ENCODE measurements around the gene TBCD. TPM values are rescaled to one million over a fixed set of nuclear protein-coding genes. Genes with fewer than 3 reads are reported as not detected.

Gene TBCD
- total and polyA plus RNA-seq, 9 of the 15 experiments (the other 6 are each of a cell fraction or from before 2014, with no cell fraction given) = 8.9 to 98.5 (median 28.0) TPM

DNA sequence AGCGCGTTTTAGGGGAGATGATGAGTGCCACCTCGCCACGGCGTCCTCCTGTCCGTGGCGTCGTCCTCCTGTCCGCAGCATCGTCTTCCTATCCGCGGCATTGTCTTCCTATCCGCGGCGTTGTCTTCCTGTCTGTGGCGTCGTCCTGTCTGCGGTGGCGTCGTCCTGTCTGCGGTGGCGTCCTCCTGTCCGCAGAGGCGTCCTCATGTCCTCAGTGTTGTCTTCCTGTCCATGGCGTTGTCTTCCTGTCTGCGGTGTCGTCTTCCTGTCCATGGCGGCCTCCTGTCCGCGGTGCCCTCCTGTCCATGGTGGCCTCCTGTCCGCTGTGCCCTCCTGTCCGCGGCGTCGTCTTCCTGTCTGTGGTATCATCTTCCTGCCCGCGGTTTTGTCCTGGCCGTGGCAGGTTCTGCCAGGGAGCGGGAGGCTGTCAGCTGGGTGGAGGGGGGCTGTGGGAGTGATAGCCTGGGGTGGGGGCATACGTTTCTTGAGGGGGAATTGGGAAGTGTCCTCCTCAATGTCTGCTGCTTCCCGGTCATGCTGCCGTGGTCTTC, 30.9 kb downstream of the TBCD start:
- POLR2A ChIA-PET = no interaction called here
- intact Hi-C loops (cut with micrococcal nuclease) = loop anchor here (5.0 kb wide), 1 partner anchor 135 kb away; no protein-coding TSS in a partner anchor
- H2AFZ ChIP-seq (ENCODE audit: low read depth, low read length) = no peak overlapping the region
- DNase-seq (ENCODE audit: extremely low read depth in 1 of 4, low spot score in 3 of 4) = no peak
- CTCF ChIA-PET (ENCODE audit: low intra/inter-chr PET ratio) = interaction anchor here (1.3 to 1.5 kb wide), 3 partner anchors 421 to 752 kb away, joined by 3 to 16 read pairs (median 6); no protein-coding TSS in a partner anchor
- H3K4me2 ChIP-seq (ENCODE audit: insufficient read depth, low read length) = no peak overlapping the region
- TF ChIP-seq RBM14 (IDR thresholded peaks at IDR 0.05; ENCODE audit: borderline replicate concordance, insufficient read depth, low read depth, low read length) (0 out of 2 replicates have a peak, but pooled peaks have one; percentile 66), CBX3 (IDR thresholded peaks at IDR 0.05; ENCODE audit: borderline replicate concordance in 1 of 2, low read length in 2 of 2) (no peak)
- ATAC-seq = no peak
- peaks cover 47% of the 10 kb centered on the region; the same call in 2 of the 3 replicates for H3K36me3 ChIP-seq (ENCODE audit: control insufficient read depth, insufficient read depth, low read length)
- no peaks in the 10 kb centered on the region for H4K20me1 ChIP-seq (replicated peaks; ENCODE audit: control insufficient read depth, insufficient read depth, low read length)
- H3K9me1 ChIP-seq (ENCODE audit: control insufficient read depth, insufficient read depth, low read length) = no peaks in the 10 kb centered on the region
- H3K79me2 ChIP-seq (ENCODE audit: control insufficient read depth, insufficient read depth, low read length) = peaks cover 5% of the 10 kb centered on the region; the same call in 2 of the 3 replicates
- in situ Hi-C loops (cut with MboI) = loop anchor here (5.0 kb wide), 1 partner anchor 430 kb away; no protein-coding TSS in a partner anchor
- no peak overlapping the region for H3K27ac ChIP-seq (ENCODE audit: extremely low read depth, low read depth, low read length)
- no peaks in the 10 kb centered on the region for H3K9me3 ChIP-seq (replicated peaks; ENCODE audit: control insufficient read depth, insufficient read depth, low read depth, low read length)
- no peak overlapping the region for H3K4me3 ChIP-seq
- FAIRE-seq = no peak
- BruUV-seq (replicated peaks) = no TSS peak
- no peak overlapping the region for H3K9ac ChIP-seq (ENCODE audit: insufficient read depth in 1 of 2, low read depth in 2 of 2, low read length in 2 of 2)
- WGBS (ENCODE audit: insufficient coverage, low coverage, missing lambda C conversion rate) = 97% methylated on average over 35 of the region's 42 CpGs
- peaks cover 0 to 10% of the 10 kb centered on the region in 2 experiments; a peak in 2 of 5 replicates for H3K4me1 ChIP-seq (replicated peaks in 1 of 2; ENCODE audit: control insufficient read depth in 2 of 2, insufficient read depth in 2 of 2, low read length in 2 of 2)
- no peaks in the 10 kb centered on the region for H3K27me3 ChIP-seq (ENCODE audit: control insufficient read depth in 2 of 2, insufficient read depth in 2 of 2, low read length in 2 of 2)

DNA sequence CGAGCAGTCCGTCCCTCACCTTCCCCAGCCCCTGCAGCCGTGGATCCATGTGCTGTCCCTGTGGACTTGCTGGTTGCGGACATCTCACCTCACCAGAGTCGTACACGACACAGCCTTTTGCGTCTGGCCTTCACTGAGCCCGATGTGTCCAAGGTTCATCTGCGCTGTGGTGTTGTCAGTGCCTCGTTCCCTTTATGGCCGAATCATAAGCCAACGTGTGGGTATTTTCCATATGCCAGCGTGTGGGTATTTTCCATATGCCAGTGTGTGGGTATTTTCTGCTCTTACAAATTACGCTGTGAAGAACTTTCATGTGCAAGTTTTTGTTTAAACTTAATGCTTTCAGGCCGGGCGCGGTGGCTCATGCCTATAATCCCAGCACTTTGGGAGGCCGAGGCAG, 31.6 kb downstream of the TBCD start:
- CTCF ChIA-PET (ENCODE audit: low intra/inter-chr PET ratio) = interaction anchor here (0.6 kb wide), 1 partner anchor 422 kb away, joined by 3 read pairs; no protein-coding TSS in a partner anchor
- no TSS peak for BruUV-seq (replicated peaks)
- 96% methylated on average over 18 of the region's 18 CpGs for WGBS (ENCODE audit: insufficient coverage, low coverage, missing lambda C conversion rate)
- TF ChIP-seq, protein P1, sequence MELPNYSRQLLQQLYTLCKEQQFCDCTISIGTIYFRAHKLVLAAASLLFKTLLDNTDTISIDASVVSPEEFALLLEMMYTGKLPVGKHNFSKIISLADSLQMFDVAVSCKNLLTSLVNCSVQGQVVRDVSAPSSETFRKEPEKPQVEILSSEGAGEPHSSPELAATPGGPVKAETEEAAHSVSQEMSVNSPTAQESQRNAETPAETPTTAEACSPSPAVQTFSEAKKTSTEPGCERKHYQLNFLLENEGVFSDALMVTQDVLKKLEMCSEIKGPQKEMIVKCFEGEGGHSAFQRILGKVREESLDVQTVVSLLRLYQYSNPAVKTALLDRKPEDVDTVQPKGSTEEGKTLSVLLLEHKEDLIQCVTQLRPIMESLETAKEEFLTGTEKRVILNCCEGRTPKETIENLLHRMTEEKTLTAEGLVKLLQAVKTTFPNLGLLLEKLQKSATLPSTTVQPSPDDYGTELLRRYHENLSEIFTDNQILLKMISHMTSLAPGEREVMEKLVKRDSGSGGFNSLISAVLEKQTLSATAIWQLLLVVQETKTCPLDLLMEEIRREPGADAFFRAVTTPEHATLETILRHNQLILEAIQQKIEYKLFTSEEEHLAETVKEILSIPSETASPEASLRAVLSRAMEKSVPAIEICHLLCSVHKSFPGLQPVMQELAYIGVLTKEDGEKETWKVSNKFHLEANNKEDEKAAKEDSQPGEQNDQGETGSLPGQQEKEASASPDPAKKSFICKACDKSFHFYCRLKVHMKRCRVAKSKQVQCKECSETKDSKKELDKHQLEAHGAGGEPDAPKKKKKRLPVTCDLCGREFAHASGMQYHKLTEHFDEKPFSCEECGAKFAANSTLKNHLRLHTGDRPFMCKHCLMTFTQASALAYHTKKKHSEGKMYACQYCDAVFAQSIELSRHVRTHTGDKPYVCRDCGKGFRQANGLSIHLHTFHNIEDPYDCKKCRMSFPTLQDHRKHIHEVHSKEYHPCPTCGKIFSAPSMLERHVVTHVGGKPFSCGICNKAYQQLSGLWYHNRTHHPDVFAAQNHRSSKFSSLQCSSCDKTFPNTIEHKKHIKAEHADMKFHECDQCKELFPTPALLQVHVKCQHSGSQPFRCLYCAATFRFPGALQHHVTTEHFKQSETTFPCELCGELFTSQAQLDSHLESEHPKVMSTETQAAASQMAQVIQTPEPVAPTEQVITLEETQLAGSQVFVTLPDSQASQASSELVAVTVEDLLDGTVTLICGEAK (IDR thresholded peaks at IDR 0.05) = no peak
- TF ChIP-seq, protein P1 (CRISPR knock-in tag; IDR thresholded peaks at IDR 0.05) = no peak

More for the DNA sequence above, 31.6 kb downstream of the TBCD start:
- Histone ChIP-seq H3K36me3 (ENCODE audit: control insufficient read depth, insufficient read depth, low read length) (peaks cover 47% of the 10 kb centered on the region; the same call in 2 of the 3 replicates), H2AFZ (ENCODE audit: low read depth, low read length) (no peak overlapping the region), H3K27me3 (ENCODE audit: control insufficient read depth in 2 of 2, insufficient read depth in 2 of 2, low read length in 2 of 2) (no peaks in the 10 kb centered on the region), H3K4me2 (ENCODE audit: insufficient read depth, low read length) (no peak overlapping the region), H3K9me3 (replicated peaks; ENCODE audit: control insufficient read depth, insufficient read depth, low read depth, low read length) (no peaks in the 10 kb centered on the region), H3K4me1 (replicated peaks in 1 of 2; ENCODE audit: control insufficient read depth in 2 of 2, insufficient read depth in 2 of 2, low read length in 2 of 2) (peaks cover 0 to 11% of the 10 kb centered on the region in 2 experiments; a peak in 2 of 5 replicates), H3K9ac (ENCODE audit: insufficient read depth in 1 of 2, low read depth in 2 of 2, low read length in 2 of 2) (no peak overlapping the region), H3K9me1 (ENCODE audit: control insufficient read depth, insufficient read depth, low read length) (no peaks in the 10 kb centered on the region), H3K4me3 (no peak overlapping the region), H3K79me2 (ENCODE audit: control insufficient read depth, insufficient read depth, low read length) (peaks cover 2% of the 10 kb centered on the region; the same call in 1 of the 3 replicates), H4K20me1 (replicated peaks; ENCODE audit: control insufficient read depth, insufficient read depth, low read length) (no peaks in the 10 kb centered on the region), H3K27ac (ENCODE audit: extremely low read depth, low read depth, low read length) (no peak overlapping the region)
- in situ Hi-C loops (cut with MboI) = loop anchor here (5.0 kb wide), 1 partner anchor 431 kb away; no protein-coding TSS in a partner anchor
- POLR2A ChIA-PET = no interaction called here
- intact Hi-C loops (cut with micrococcal nuclease) = loop anchor here (5.0 kb wide), 1 partner anchor 134 kb away; no protein-coding TSS in a partner anchor
- FAIRE-seq = no peak
- no peak for DNase-seq (ENCODE audit: extremely low read depth in 1 of 4, low spot score in 3 of 4)
- no peak for ATAC-seq
